Stimulated activated naive CD4-positive, alpha-beta T cell (primary cell): ENCODE data around the gene MAP1B.

Source experiments
- DNase-seq, 6 experiments: peaks; one replicate each; lab custom pipeline; 2025; lab: John Stamatoyannopoulos, UW

Gene MAP1B

GRCh38 chr5:72194846-72195245 lies 87.6 kb downstream of the MAP1B start:
- no peak for DNase-seq

- DNase-seq = no peak
These were observed 88.3 kb downstream of the MAP1B start for GRCh38 chr5:72195581-72195980.

GRCh38 chr5:72197393-72197792 lies 90.1 kb downstream of the MAP1B start:
- no peak for DNase-seq

GRCh38 chr5:72199681-72200080 lies 92.4 kb downstream of the MAP1B start:
- DNase-seq = no peak

- DNase-seq = no peak
These were observed 95.1 kb downstream of the MAP1B start for GRCh38 chr5:72202331-72202825.

- DNase-seq = no peak
These were observed 96.1 kb downstream of the MAP1B start for GRCh38 chr5:72203251-72203845.

- DNase-seq = no peak
These were observed 97.7 kb downstream of the MAP1B start for GRCh38 chr5:72204946-72205345.

GRCh38 chr5:72205431-72206009 lies 98.2 kb downstream of the MAP1B start:
- no peak for DNase-seq

- no peak for DNase-seq
These were observed 98.9 kb downstream of the MAP1B start for GRCh38 chr5:72206160-72206559.

GRCh38 chr5:72206994-72207393 lies 99.7 kb downstream of the MAP1B start:
- DNase-seq = no peak

GRCh38 chr5:72208324-72208926 lies 101.2 kb downstream of the MAP1B start:
- no peak for DNase-seq

GRCh38 chr5:72209147-72210115 lies 102.2 kb downstream of the MAP1B start:
- no peak for DNase-seq

GRCh38 chr5:72210888-72211678 lies 103.8 kb downstream of the MAP1B start:
- DNase-seq = no peak

- DNase-seq = no peak
These were observed 104.9 kb downstream of the MAP1B start for GRCh38 chr5:72212171-72212570.

GRCh38 chr5:72213482-72213881 lies 106.2 kb downstream of the MAP1B start:
- no peak for DNase-seq

- no peak for DNase-seq
These were observed 106.9 kb downstream of the MAP1B start for GRCh38 chr5:72214168-72214567.

- no peak for DNase-seq
These were observed 109.5 kb downstream of the MAP1B start for GRCh38 chr5:72216756-72217155.

GRCh38 chr5:72221099-72221498 lies 113.8 kb downstream of the MAP1B start:
- DNase-seq = no peak

GRCh38 chr5:72221541-72221940 lies 114.3 kb downstream of the MAP1B start:
- DNase-seq = no peak

GRCh38 chr5:72222521-72222920 lies 115.2 kb downstream of the MAP1B start:
- no peak for DNase-seq

- DNase-seq = no peak
These were observed 116.1 kb downstream of the MAP1B start for GRCh38 chr5:72223371-72223770.
